ENCODE data around the gene PRR12.

DNA sequence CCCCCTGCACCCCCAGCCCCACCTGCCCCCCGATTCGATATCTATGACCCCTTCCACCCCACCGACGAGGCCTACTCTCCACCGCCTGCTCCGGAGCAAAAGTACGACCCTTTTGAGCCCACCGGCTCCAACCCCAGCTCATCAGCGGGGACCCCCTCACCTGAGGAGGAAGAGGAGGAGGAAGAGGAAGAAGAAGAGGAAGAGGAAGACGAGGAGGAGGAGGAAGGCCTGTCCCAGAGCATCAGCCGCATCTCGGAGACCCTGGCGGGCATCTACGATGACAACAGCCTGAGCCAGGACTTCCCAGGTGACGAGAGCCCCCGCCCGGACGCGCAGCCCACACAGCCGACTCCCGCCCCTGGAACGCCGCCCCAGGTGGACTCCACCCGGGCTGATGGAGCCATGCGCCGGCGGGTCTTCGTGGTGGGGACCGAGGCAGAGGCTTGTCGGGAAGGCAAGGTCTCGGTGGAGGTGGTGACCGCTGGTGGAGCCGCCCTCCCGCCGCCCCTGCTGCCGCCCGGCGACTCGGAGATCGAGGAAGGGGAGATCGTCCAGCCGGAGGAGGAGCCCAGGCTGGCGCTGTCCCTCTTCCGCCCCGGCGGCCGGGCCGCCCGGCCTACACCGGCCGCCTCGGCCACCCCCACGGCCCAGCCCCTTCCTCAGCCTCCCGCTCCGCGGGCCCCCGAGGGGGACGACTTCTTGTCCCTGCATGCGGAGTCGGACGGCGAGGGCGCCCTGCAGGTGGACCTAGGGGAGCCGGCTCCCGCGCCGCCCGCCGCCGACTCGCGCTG is 60.2 kb downstream of the PRR12 start:
- TF ChIP-seq POLR2A (IDR thresholded peaks at IDR 0.05) (no peak), EP300 (IDR thresholded peaks at IDR 0.05) (no peak)
- TF ChIP-seq, protein P1, sequence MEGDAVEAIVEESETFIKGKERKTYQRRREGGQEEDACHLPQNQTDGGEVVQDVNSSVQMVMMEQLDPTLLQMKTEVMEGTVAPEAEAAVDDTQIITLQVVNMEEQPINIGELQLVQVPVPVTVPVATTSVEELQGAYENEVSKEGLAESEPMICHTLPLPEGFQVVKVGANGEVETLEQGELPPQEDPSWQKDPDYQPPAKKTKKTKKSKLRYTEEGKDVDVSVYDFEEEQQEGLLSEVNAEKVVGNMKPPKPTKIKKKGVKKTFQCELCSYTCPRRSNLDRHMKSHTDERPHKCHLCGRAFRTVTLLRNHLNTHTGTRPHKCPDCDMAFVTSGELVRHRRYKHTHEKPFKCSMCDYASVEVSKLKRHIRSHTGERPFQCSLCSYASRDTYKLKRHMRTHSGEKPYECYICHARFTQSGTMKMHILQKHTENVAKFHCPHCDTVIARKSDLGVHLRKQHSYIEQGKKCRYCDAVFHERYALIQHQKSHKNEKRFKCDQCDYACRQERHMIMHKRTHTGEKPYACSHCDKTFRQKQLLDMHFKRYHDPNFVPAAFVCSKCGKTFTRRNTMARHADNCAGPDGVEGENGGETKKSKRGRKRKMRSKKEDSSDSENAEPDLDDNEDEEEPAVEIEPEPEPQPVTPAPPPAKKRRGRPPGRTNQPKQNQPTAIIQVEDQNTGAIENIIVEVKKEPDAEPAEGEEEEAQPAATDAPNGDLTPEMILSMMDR (IDR thresholded peaks at IDR 0.05): no peak

Measured in tibial nerve (tissue), 4 donors.